GM15510 (cell line): ENCODE data around the gene ABCA2.

Experiments
- POLR2A ChIP-seq: IDR thresholded peaks from 3 replicates; pipeline ENCODE4 v1.6.1; 2011; ENCODE audit warnings: borderline replicate concordance; ENCODE audit not compliant: insufficient read length; ENCODE audit errors: extremely low read depth

ABCA2 gene

GRCh38 chr9:137007816-137008270 is 20.2 kb downstream of the ABCA2 start:
- TF ChIP-seq POLR2A: no peak

DNA sequence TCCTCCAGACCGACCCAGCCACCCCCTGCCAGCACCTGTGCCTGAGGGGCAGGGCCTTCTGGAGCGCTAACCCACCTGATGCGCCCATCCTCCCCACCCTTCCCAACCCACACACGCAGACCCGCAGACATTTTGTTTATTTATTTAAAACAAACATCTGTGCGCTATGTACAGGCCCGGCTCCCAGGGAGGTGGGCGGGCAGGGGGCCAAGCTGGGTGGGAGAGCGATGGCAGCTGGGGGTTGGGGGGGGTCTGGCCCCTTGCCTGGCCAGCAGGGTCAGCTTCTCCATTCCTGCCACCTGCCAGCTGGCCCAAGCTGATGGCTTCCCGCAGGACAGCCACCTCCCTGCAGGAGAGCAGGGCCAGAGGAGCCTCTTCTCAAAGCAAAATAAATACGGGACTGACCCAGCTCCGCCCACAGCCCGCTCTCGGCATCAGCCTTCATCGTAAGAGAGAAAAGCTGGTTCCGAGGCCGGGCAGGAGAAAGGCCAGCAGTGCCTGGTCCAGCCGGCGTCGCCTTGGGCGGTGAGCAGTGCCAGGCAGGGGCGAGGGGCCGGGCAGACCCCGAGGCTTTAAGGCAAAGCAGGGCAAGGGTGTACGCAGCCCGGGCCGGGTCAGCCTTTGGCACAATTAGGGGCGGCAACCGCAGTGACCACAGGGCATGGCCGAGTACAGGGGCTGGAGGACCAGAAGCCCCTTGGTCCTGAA is 20.8 kb downstream of the ABCA2 start:
- no peak for TF ChIP-seq POLR2A

DNA sequence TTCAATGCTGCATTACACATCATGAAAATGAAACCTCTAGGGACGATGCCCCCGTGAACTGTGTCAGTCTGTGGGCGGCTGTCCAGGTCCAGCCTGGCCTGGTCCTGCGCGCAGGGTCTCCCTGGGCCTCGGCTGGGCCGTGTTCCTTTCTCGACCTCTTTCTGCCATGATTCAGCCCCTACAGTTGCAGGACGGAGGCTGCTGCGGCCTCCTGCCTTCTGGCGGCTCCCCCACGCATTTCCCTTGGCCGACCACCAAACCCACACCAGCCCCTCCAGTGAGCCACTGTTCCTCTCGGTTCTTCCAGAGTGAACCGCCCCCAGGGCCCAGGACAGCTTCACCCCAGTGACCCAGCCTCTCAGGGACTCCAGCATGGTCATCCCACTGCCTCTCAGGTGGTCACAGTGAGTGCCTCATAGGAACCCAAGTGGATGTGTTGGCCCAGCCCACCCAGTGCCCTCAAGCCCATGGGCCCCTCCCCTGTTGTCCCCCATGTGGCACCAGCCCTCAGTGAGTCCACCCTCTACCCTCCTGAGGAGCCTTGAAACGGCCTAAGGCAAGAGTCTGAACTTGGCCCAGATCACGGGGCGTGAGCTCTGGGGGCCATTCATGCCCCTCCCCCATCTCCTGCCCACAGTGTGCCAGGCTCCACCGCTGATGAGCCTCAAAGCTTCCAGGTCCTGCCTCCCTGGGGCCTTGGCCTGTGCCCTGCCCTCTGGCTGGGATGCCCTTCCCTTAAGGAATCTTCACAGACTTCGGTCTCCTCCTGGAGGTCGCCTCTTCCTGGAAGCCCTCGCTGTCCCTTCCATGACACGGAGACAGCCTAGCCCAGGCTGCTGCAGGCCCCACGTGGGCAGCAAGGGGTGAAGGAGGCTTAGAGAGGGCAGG is 21.7 kb downstream of the ABCA2 start:
- TF ChIP-seq POLR2A: no peak

GRCh38 chr9:137002646-137003041 is 25.4 kb downstream of the ABCA2 start:
- no peak for TF ChIP-seq POLR2A

DNA sequence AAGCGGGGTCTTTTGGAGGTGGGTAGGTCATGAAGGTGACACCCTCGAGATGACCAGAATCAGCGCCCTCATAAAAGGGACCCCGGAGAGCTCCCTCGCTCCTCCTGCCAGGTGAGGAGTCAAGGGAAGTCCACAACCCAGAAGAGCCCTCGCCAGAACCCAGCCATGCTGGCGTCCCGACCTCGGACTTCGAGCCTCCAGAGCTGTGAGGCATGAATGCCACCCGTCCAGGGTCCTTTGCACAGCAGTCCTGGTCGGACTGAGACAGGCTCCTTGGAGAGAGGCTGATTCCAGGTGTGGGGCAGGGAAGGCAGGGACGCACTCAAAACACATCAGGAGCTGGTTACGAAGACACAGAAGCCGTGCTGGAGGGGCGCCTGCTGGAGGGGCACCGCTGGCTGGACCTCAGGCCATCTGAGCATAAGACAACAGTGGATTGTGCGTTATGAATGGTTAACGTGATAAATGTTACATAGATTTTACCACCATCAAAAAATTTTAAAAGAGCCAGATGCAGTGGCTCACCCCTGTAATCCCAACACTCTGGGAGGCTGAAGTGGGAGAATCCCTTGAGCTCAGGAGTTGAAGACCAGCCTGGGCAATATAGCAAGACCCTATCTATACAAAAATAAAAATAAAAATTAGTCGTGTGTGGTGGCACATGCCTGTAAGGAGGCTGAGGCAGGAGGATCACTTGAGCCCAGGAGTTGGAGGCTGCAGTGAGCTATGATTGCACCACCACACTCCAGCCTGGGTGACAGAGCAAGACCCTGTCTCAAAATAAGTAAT is 26.0 kb downstream of the ABCA2 start:
- TF ChIP-seq POLR2A: no peak

DNA sequence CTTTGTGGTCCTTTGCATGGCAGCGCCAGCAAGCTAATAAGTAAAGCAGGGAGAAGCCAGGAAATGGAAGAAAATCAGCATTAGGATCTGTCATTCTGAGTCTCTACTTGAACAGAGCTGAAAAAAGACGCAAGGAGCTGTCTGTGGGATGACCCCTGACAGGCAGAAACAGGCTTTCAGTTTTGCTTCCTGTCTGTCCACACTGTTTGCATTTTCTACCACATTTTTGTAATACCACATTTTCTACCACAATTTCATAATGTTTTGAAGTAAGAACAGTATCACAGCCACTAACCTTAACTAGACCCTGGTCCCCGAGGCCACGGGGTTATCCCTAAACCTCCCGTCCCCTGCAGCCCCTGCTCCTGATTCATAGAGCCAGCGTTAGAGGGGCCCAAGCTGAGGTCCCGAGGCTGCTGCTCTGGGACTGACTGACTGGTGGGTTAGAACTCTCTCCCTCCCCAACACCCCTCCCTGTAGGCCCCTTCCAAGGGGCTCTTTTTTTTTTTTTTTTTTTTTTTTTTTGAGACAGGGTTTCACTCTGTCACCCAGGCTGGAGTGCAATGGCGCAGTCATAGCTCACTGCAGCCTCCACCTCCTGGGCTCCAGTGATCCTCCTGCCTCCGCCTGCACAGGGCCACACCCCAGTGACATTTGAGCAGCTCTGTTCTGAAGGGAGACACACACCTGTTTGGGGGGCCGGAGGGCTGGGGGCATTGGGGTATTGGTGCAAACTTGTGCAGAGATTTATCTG is 27.7 kb downstream of the ABCA2 start:
- no peak for TF ChIP-seq POLR2A

DNA sequence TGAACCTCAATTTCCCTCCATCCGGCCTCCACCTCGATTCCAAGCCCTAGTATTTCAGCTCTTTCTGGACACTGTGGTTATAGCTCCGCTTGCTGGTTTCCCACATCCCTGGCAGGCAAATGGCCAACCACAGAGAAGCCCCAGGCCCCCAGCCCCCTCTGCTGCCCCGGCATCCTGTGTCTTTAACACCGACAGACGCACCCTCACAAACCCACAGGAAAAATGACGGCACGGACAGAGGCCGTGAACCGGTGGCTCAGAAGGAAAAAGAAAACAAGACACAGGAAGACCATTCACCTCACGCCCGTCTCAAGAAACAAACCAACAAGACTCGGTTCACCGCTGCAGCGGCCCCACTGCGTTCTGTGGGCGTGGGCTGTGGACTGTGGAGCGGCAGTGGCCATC is 30.2 kb downstream of the ABCA2 start:
- no peak for TF ChIP-seq POLR2A

- TF ChIP-seq POLR2A: no peak
Measured at GRCh38 chr9:136997371-136997770, 30.7 kb downstream of the ABCA2 start.

- TF ChIP-seq POLR2A: no peak
Measured at GRCh38 chr9:136996361-136997292, 31.4 kb downstream of the ABCA2 start, which contains the start of gene CLIC3. Gene CLIC3, minus strand, starts transcription at chr9:136996568. Its CDS starts 25 bp downstream, at chr9:136996543.

GRCh38 chr9:136995772-136996311 is 32.2 kb downstream of the ABCA2 start:
- TF ChIP-seq POLR2A: no peak

GRCh38 chr9:136995362-136995761 is 32.7 kb downstream of the ABCA2 start:
- TF ChIP-seq POLR2A: no peak

GRCh38 chr9:136994888-136995230 is 33.2 kb downstream of the ABCA2 start:
- no peak for TF ChIP-seq POLR2A
